ENCODE data around the gene MARK2. TPM values are rescaled to one million over a fixed set of nuclear protein-coding genes. Genes with fewer than 3 reads are reported as not detected.

Gene MARK2
- polyA plus RNA-seq, 3 donors, result 32.4 to 55.7 (median 33.3) TPM

GRCh38 chr11:63846897-63847296, 8.0 kb downstream of the MARK2 start:
- TF ChIP-seq CTCF (IDR thresholded peaks at IDR 0.05), result no peak
- H3K27ac Mint-ChIP-seq, result peak overlapping the region in 5 of 7 donors; percentile 25 to 83 (median 66)
- H3K36me3 ChIP-seq (replicated peaks in 1 of 2; ENCODE audit: control insufficient read depth in 1 of 2, insufficient read depth in 2 of 2, low read length in 2 of 2), result peaks cover 20 to 48% of the 10 kb centered on the region in 2 donors

GRCh38 chr11:63847363-63847762, 8.5 kb downstream of the MARK2 start:
- peaks cover 45 to 76% of the 10 kb centered on the region in 2 donors for H3K36me3 Mint-ChIP-seq
- peaks cover 21 to 43% of the 10 kb centered on the region in 2 donors for H3K36me3 ChIP-seq (replicated peaks in 1 of 2; ENCODE audit: control insufficient read depth in 1 of 2, insufficient read depth in 2 of 2, low read length in 2 of 2)
- H3K27me3 ChIP-seq (ENCODE audit: control insufficient read depth in 2 of 2, insufficient read depth in 2 of 2, low read length in 2 of 2), result no peaks in the 10 kb centered on the region
- H3K4me3 ChIP-seq (replicated peaks in 1 of 3; ENCODE audit: low read depth in 2 of 3, low read length in 3 of 3), result no peak overlapping the region
- no peak overlapping the region for H3K4me3 Mint-ChIP-seq
- H3K9ac ChIP-seq (ENCODE audit: insufficient read depth, low read length, poor library complexity, severe bottlenecking), result no peak overlapping the region
- no peak overlapping the region for H3K4me2 ChIP-seq (replicated peaks; ENCODE audit: extremely low read depth, low read length, poor library complexity, severe bottlenecking)
- H3K79me2 ChIP-seq (ENCODE audit: insufficient read depth, low read length), result peaks cover 100% of the 10 kb centered on the region
- H3K9me3 Mint-ChIP-seq, result no peaks in the 10 kb centered on the region
- H2AFZ ChIP-seq (ENCODE audit: insufficient read depth, low read depth, low read length, poor library complexity, severe bottlenecking), result no peak overlapping the region
- H3K4me1 Mint-ChIP-seq, result peaks cover 82% of the 10 kb centered on the region
- H3K27me3 Mint-ChIP-seq (ENCODE audit: low read depth in 3 of 3), result no peaks in the 10 kb centered on the region
- TF ChIP-seq CTCF (IDR thresholded peaks at IDR 0.05), result no peak
- peak overlapping the region in 1 of 2 donors; percentile 63 for H3K27ac ChIP-seq (ENCODE audit: low read depth in 1 of 2, low read length in 2 of 2)
- peak overlapping the region in 5 of 7 donors; percentile 25 to 81 (median 66) for H3K27ac Mint-ChIP-seq
- peaks cover 49 to 56% of the 10 kb centered on the region in 2 donors for H3K4me1 ChIP-seq (ENCODE audit: control insufficient read depth in 1 of 2, insufficient read depth in 2 of 2, low read length in 2 of 2)
- intact Hi-C loops (cut with micrococcal nuclease), result no loop called here
- WGBS (ENCODE audit: insufficient coverage), result 100% methylated on average over 1 of the region's 3 CpGs
- H3K9me3 ChIP-seq (replicated peaks in 1 of 2; ENCODE audit: control insufficient read depth in 1 of 2, insufficient read depth in 1 of 2, low read length in 2 of 2), result no peaks in the 10 kb centered on the region
- DNase-seq, result no peak
- H4K20me1 ChIP-seq (ENCODE audit: insufficient read depth, low read length), result peaks cover 99% of the 10 kb centered on the region

More at GRCh38 chr11:63846897-63847296, 8.0 kb downstream of the MARK2 start:
- DNase-seq, result no peak
- Mint-ChIP-seq H3K4me3 (no peak overlapping the region), H3K9me3 (no peaks in the 10 kb centered on the region), H3K27me3 (ENCODE audit: low read depth in 3 of 3) (no peaks in the 10 kb centered on the region), H3K4me1 (peaks cover 82% of the 10 kb centered on the region), H3K36me3 (peaks cover 46 to 80% of the 10 kb centered on the region in 2 donors)
- H3K4me2 ChIP-seq (replicated peaks; ENCODE audit: extremely low read depth, low read length, poor library complexity, severe bottlenecking), result no peak overlapping the region
- peaks cover 99% of the 10 kb centered on the region for H4K20me1 ChIP-seq (ENCODE audit: insufficient read depth, low read length)
- no peak overlapping the region for H3K4me3 ChIP-seq (replicated peaks in 1 of 3; ENCODE audit: low read depth in 2 of 3, low read length in 3 of 3)
- H3K9ac ChIP-seq (ENCODE audit: insufficient read depth, low read length, poor library complexity, severe bottlenecking), result no peak overlapping the region
- intact Hi-C loops (cut with micrococcal nuclease), result no loop called here
- H3K79me2 ChIP-seq (ENCODE audit: insufficient read depth, low read length), result peaks cover 100% of the 10 kb centered on the region
- H3K4me1 ChIP-seq (ENCODE audit: control insufficient read depth in 1 of 2, insufficient read depth in 2 of 2, low read length in 2 of 2), result peaks cover 53 to 60% of the 10 kb centered on the region in 2 donors
- H3K27ac ChIP-seq (ENCODE audit: low read depth in 1 of 2, low read length in 2 of 2), result peak overlapping the region in 1 of 2 donors; percentile 63
- no peak overlapping the region for H2AFZ ChIP-seq (ENCODE audit: insufficient read depth, low read depth, low read length, poor library complexity, severe bottlenecking)
- WGBS (ENCODE audit: insufficient coverage), result 93% methylated on average over 4 of the region's 6 CpGs
- no peaks in the 10 kb centered on the region for H3K27me3 ChIP-seq (ENCODE audit: control insufficient read depth in 2 of 2, insufficient read depth in 2 of 2, low read length in 2 of 2)
- H3K9me3 ChIP-seq (replicated peaks in 1 of 2; ENCODE audit: control insufficient read depth in 1 of 2, insufficient read depth in 1 of 2, low read length in 2 of 2), result no peaks in the 10 kb centered on the region

All from CD14-positive monocyte (primary cell).